ENCODE measurements around the gene COX17. TPM values are rescaled to one million over a fixed set of nuclear protein-coding genes. Genes with fewer than 3 reads are reported as not detected.

COX17 gene
- total and polyA plus RNA-seq, 9 of the 15 experiments (the other 6 are each of a cell fraction or from before 2014, with no cell fraction given), result 29.1 to 167 (median 60.6) TPM

GRCh38 chr3:119683421-119683820, 6.2 kb upstream of the COX17 start:
- intact Hi-C loops (cut with micrococcal nuclease), result loop anchor here (5.0 to 10.0 kb wide), 5 partner anchors 66 to 799 kb away; no protein-coding TSS in a partner anchor
- WGBS (ENCODE audit: insufficient coverage, low coverage, missing lambda C conversion rate), result 0% methylated on average over 1 of the region's 1 CpG
- CTCF ChIA-PET (ENCODE audit: low intra/inter-chr PET ratio), result no interaction called here

More at GRCh38 chr3:119683421-119683820, 6.2 kb upstream of the COX17 start:
- peaks cover 0 to 4% of the 10 kb centered on the region in 2 experiments; a peak in 1 of 5 replicates for H3K4me1 ChIP-seq (replicated peaks in 1 of 2; ENCODE audit: control insufficient read depth in 2 of 2, insufficient read depth in 2 of 2, low read length in 2 of 2)
- H4K20me1 ChIP-seq (replicated peaks; ENCODE audit: control insufficient read depth, insufficient read depth, low read length), result no peaks in the 10 kb centered on the region
- no peak overlapping the region for H2AFZ ChIP-seq (ENCODE audit: low read depth, low read length)
- no peaks in the 10 kb centered on the region for H3K27me3 ChIP-seq (ENCODE audit: control insufficient read depth in 2 of 2, insufficient read depth in 2 of 2, low read length in 2 of 2)
- TF ChIP-seq EGR1 (conservative IDR thresholded peaks at IDR 0.05) (no peak), RREB1 (CRISPR knock-in tag; IDR thresholded peaks at IDR 0.05) (no peak), ZSCAN29 (IDR thresholded peaks at IDR 0.05) (no peak), EP300 (IDR thresholded peaks at IDR 0.05; ENCODE audit: low read length) (no peak), PTRF (tag; IDR thresholded peaks at IDR 0.05) (no peak)
- ATAC-seq, result no peak
- no peaks in the 10 kb centered on the region for H3K9me1 ChIP-seq (ENCODE audit: control insufficient read depth, insufficient read depth, low read length)
- no peak for FAIRE-seq
- no peaks in the 10 kb centered on the region for H3K36me3 ChIP-seq (ENCODE audit: control insufficient read depth, insufficient read depth, low read length)
- no peak overlapping the region for H3K27ac ChIP-seq (ENCODE audit: extremely low read depth, low read depth, low read length)
- H3K4me2 ChIP-seq (ENCODE audit: insufficient read depth, low read length), result no peak overlapping the region
- BruUV-seq (replicated peaks), result no TSS peak
- H3K79me2 ChIP-seq (ENCODE audit: control insufficient read depth, insufficient read depth, low read length), result no peaks in the 10 kb centered on the region
- no peak for DNase-seq (ENCODE audit: extremely low read depth in 1 of 4, low spot score in 3 of 4)
- in situ Hi-C loops (cut with MboI), result loop anchor here (25.0 kb wide), 2 partner anchors 546 to 796 kb away; partner anchors contain the start of gene TEX55
- H3K4me3 ChIP-seq, result no peak overlapping the region
- no peaks in the 10 kb centered on the region for H3K9me3 ChIP-seq (replicated peaks; ENCODE audit: control insufficient read depth, insufficient read depth, low read depth, low read length)
- no peak overlapping the region for H3K9ac ChIP-seq (ENCODE audit: insufficient read depth in 1 of 2, low read depth in 2 of 2, low read length in 2 of 2)
- POLR2A ChIA-PET, result no interaction called here
